ENCODE measurements around the gene ADNP. TPM values are rescaled to one million over a fixed set of nuclear protein-coding genes. Genes with fewer than 3 reads are reported as not detected.

Gene ADNP
- total and polyA plus RNA-seq, 2 donors from 2014 or later, result 32.0 to 66.7 TPM

DNA sequence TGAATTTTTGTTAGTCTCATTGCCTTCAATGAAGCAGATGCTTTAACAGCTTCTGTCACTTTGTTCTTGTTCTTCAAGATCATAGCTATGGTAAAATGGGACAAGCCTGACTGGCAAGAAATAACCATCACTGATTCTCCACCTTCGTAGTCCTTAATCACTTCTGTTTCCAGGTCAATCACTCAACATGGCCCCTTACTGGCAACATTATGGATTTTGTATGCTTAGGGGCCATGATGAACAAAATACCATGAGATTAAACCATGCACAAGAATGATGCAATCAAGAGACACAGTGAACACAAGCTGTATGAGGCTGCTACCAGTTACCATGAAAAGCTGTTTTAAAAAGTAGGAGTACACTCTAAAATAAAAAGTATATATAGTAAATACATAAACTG lies 32.8 kb downstream of the ADNP start:
- TF ChIP-seq, protein P1, sequence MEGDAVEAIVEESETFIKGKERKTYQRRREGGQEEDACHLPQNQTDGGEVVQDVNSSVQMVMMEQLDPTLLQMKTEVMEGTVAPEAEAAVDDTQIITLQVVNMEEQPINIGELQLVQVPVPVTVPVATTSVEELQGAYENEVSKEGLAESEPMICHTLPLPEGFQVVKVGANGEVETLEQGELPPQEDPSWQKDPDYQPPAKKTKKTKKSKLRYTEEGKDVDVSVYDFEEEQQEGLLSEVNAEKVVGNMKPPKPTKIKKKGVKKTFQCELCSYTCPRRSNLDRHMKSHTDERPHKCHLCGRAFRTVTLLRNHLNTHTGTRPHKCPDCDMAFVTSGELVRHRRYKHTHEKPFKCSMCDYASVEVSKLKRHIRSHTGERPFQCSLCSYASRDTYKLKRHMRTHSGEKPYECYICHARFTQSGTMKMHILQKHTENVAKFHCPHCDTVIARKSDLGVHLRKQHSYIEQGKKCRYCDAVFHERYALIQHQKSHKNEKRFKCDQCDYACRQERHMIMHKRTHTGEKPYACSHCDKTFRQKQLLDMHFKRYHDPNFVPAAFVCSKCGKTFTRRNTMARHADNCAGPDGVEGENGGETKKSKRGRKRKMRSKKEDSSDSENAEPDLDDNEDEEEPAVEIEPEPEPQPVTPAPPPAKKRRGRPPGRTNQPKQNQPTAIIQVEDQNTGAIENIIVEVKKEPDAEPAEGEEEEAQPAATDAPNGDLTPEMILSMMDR (IDR thresholded peaks at IDR 0.05; ENCODE audit: borderline replicate concordance, extremely low read depth, insufficient read depth), result no peak
- intact Hi-C loops (cut with DNase I), result no loop called here
- Histone ChIP-seq H3K27ac (ENCODE audit: low read depth in 2 of 2, low read length in 2 of 2) (no peak overlapping the region), H3K36me3 (ENCODE audit: control insufficient read depth in 2 of 3, insufficient read depth in 3 of 3, low read length in 3 of 3) (peaks cover 12 to 43% (median 28%) of the 10 kb centered on the region in 3 donors), H3K27me3 (ENCODE audit: control insufficient read depth, insufficient read depth, low read length) (no peaks in the 10 kb centered on the region), H3K9ac (ENCODE audit: low read length in 3 of 3) (no peak overlapping the region), H3K4me3 (ENCODE audit: low read length in 3 of 3) (no peak overlapping the region), H3K9me3 (ENCODE audit: control insufficient read depth in 2 of 3, insufficient read depth in 1 of 3, low read length in 3 of 3) (no peaks in the 10 kb centered on the region), H3K4me1 (ENCODE audit: control insufficient read depth in 2 of 3, insufficient read depth in 2 of 3, low read depth in 1 of 3, low read length in 3 of 3) (peaks cover 0 to 4% (median 0%) of the 10 kb centered on the region in 3 donors)
- FAIRE-seq (no peak), DNase-seq (no peak)

DNA sequence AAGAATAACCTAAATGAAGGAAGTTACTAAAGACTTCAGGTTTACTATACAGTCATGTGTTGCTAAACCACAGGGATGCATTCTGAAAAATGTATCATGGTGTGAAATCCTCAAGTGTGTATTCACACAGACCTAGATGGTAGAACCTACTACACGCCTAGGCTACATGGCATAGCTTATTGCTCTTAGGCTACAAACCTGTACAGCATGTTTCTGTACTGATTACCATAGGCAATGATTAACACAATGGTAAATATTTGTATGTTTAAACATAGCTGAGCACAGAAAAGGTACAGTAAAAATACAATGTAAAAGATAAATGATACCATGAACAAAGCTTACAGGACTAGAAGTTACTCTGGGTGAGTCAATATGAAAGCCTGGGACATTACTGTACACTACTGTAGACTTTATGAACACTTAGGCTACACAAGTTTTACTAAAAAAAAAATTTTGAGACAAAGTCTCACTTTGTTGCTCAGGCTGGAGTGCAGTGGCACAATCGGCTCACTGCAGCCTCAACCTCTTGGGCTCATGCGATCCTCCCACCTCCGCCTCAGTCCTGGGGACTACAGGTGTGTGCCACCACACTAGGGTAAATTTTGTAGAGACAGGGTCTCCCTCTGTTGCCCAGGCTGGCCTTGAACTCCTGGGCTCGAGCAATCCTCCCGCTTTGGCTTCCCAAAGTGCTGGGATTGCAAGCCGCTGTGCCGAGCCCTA lies 36.0 kb downstream of the ADNP start:
- Histone ChIP-seq H3K9me3 (ENCODE audit: control insufficient read depth in 2 of 3, insufficient read depth in 1 of 3, low read length in 3 of 3) (no peaks in the 10 kb centered on the region), H3K27ac (ENCODE audit: low read depth in 2 of 2, low read length in 2 of 2) (no peak overlapping the region), H3K9ac (ENCODE audit: low read length in 3 of 3) (no peak overlapping the region), H3K36me3 (ENCODE audit: control insufficient read depth in 2 of 3, insufficient read depth in 3 of 3, low read length in 3 of 3) (peaks cover 30 to 56% (median 42%) of the 10 kb centered on the region in 3 donors), H3K27me3 (ENCODE audit: control insufficient read depth, insufficient read depth, low read length) (no peaks in the 10 kb centered on the region), H3K4me1 (ENCODE audit: control insufficient read depth in 2 of 3, insufficient read depth in 2 of 3, low read depth in 1 of 3, low read length in 3 of 3) (no peaks in the 10 kb centered on the region), H3K4me3 (ENCODE audit: low read length in 3 of 3) (no peak overlapping the region)
- peak in 2 of 5 donors; percentile 14 to 27 for DNase-seq
- TF ChIP-seq, protein P1 (IDR thresholded peaks at IDR 0.05; ENCODE audit: borderline replicate concordance, extremely low read depth, insufficient read depth), result no peak
- FAIRE-seq, result no peak
- intact Hi-C loops (cut with DNase I), result no loop called here

DNA sequence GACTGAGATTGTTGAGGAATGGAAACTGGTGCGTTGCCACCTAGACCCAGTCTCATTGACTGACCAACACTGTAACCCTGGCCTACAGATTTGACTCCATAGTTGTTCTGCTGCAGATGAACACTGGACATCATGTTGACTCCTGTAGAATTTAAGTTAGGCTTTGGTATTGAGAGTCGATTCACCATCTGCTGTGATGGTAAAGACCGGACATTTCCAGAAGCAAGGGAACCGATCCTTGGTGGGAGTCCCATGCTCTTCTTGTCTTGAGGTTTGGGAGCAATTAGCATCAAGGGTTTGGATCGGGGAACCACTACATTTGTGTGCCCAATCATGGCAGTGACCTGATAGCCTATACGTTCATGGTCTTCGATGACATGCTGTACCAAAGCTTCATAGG lies 37.6 kb downstream of the ADNP start:
- intact Hi-C loops (cut with DNase I), result no loop called here
- H3K4me3 ChIP-seq (ENCODE audit: low read length in 3 of 3), result no peak overlapping the region
- H3K27ac ChIP-seq (ENCODE audit: low read depth in 2 of 2, low read length in 2 of 2), result no peak overlapping the region
- H3K27me3 ChIP-seq (ENCODE audit: control insufficient read depth, insufficient read depth, low read length), result no peaks in the 10 kb centered on the region
- no peak overlapping the region for H3K9ac ChIP-seq (ENCODE audit: low read length in 3 of 3)
- FAIRE-seq (no peak), DNase-seq (no peak)
- peaks cover 29 to 57% (median 40%) of the 10 kb centered on the region in 3 donors for H3K36me3 ChIP-seq (ENCODE audit: control insufficient read depth in 2 of 3, insufficient read depth in 3 of 3, low read length in 3 of 3)
- TF ChIP-seq, protein P1 (IDR thresholded peaks at IDR 0.05; ENCODE audit: borderline replicate concordance, extremely low read depth, insufficient read depth), result no peak
- no peaks in the 10 kb centered on the region for H3K9me3 ChIP-seq (ENCODE audit: control insufficient read depth in 2 of 3, insufficient read depth in 1 of 3, low read length in 3 of 3)
- H3K4me1 ChIP-seq (ENCODE audit: control insufficient read depth in 2 of 3, insufficient read depth in 2 of 3, low read depth in 1 of 3, low read length in 3 of 3), result no peaks in the 10 kb centered on the region
